HepG2 (cell line): ENCODE results near the gene TRAPPC3. TPM values are rescaled to one million over a fixed set of nuclear protein-coding genes. Genes with fewer than 3 reads are reported as not detected.
A peak's percentile ranks its signal among the peaks of the same experiment; 100 is the strongest.

Experiments used
- ARNTL ChIP-seq: sonication (generic); formaldehyde crosslinking; IDR thresholded peaks from 2 replicates; pipeline ENCODE4 v1.4.0; 2020; ENCODE audit warnings: mild to moderate bottlenecking, missing genetic modification reagents
- JUN ChIP-seq: sonication (generic); formaldehyde crosslinking; IDR thresholded peaks from 2 replicates; pipeline ENCODE4 v1.4.0; 2020; ENCODE audit warnings: mild to moderate bottlenecking, missing genetic modification reagents
- KLF9 ChIP-seq: IDR thresholded peaks from 2 replicates; pipeline ENCODE4 v1.6.1; 2016; ENCODE audit warnings: low read depth
- KMT2A ChIP-seq: sonication (generic); formaldehyde crosslinking; IDR thresholded peaks from 2 replicates; pipeline ENCODE4 v1.4.0; 2020; ENCODE audit warnings: missing genetic modification reagents
- MAFF ChIP-seq: IDR thresholded peaks from 2 replicates; pipeline ENCODE4 v1.6.1; 2011; ENCODE audit warnings: low read depth, low read length, improper control_type of control experiment
- MED13 ChIP-seq: sonication (generic); formaldehyde crosslinking; IDR thresholded peaks from 2 replicates; pipeline ENCODE4 v1.5.0; 2020; ENCODE audit warnings: missing genetic modification reagents
- NR0B2 ChIP-seq: sonication (generic); formaldehyde crosslinking; IDR thresholded peaks from 2 replicates; pipeline ENCODE4 v1.4.0; 2020; ENCODE audit warnings: mild to moderate bottlenecking, missing genetic modification reagents
- ONECUT2 ChIP-seq: sonication (generic); formaldehyde crosslinking; IDR thresholded peaks from 2 replicates; pipeline ENCODE4 v1.4.0; 2020; ENCODE audit warnings: missing genetic modification reagents
- PHB2 ChIP-seq: fragments of 450-650 bp; IDR thresholded peaks from 2 replicates; pipeline ENCODE4 v1.6.1; 2018; ENCODE audit not compliant: partially characterized antibody
- PRDM10 ChIP-seq: sonication (generic); formaldehyde crosslinking; IDR thresholded peaks from 2 replicates; pipeline ENCODE4 v1.4.0; 2020; ENCODE audit warnings: low read depth, missing genetic modification reagents
- PRMT3 ChIP-seq: sonication (generic); formaldehyde crosslinking; IDR thresholded peaks from 2 replicates; pipeline ENCODE4 v1.8.1; 2022; ENCODE audit warnings: low read depth, mild to moderate bottlenecking, moderate library complexity, missing genetic modification reagents, borderline replicate concordance
- RFX1 ChIP-seq: fragments of 450-650 bp; IDR thresholded peaks from 2 replicates; pipeline ENCODE4 v1.6.1; 2017
- TAF1 ChIP-seq: sonication (generic); formaldehyde crosslinking; IDR thresholded peaks from 2 replicates; pipeline ENCODE4 v1.4.0; 2020; ENCODE audit warnings: missing genetic modification reagents
- U2AF2 ChIP-seq: fragments of 200-400 bp; formaldehyde crosslinking; IDR thresholded peaks from 2 replicates; pipeline ENCODE4 v1.6.1; 2017; ENCODE audit warnings: low read depth, mild to moderate bottlenecking, low read length
- ZFP62 ChIP-seq: sonication (generic); formaldehyde crosslinking; IDR thresholded peaks from 2 replicates; pipeline ENCODE4 v1.4.0; 2020; ENCODE audit warnings: missing genetic modification reagents
- ZMYM3 ChIP-seq: sonication (generic); formaldehyde crosslinking; IDR thresholded peaks from 2 replicates; pipeline ENCODE4 v1.5.1; 2020; ENCODE audit warnings: mild to moderate bottlenecking, missing genetic modification reagents
- ZNF180 ChIP-seq: sonication (generic); formaldehyde crosslinking; IDR thresholded peaks from 2 replicates; pipeline ENCODE4 v1.4.0; 2020; ENCODE audit warnings: low read depth, missing genetic modification reagents, borderline replicate concordance
- ZNF230 ChIP-seq: sonication (generic); formaldehyde crosslinking; IDR thresholded peaks from 2 replicates; pipeline ENCODE4 v1.4.0; 2020; ENCODE audit warnings: mild to moderate bottlenecking, missing genetic modification reagents
- ZNF567 ChIP-seq: sonication (generic); formaldehyde crosslinking; IDR thresholded peaks from 2 replicates; pipeline ENCODE4 v1.8.1; 2023; ENCODE audit warnings: mild to moderate bottlenecking, missing genetic modification reagents, borderline replicate concordance
- ZNF616 ChIP-seq: sonication (generic); formaldehyde crosslinking; IDR thresholded peaks from 2 replicates; pipeline ENCODE4 v1.5.0; 2020; ENCODE audit warnings: low read depth, mild to moderate bottlenecking, missing genetic modification reagents
- ZNF784 ChIP-seq: sonication (generic); formaldehyde crosslinking; IDR thresholded peaks from 2 replicates; pipeline ENCODE4 v1.5.1; 2020; ENCODE audit warnings: missing genetic modification reagents, mild to moderate bottlenecking, borderline replicate concordance
- ZSCAN30 ChIP-seq: sonication (generic); formaldehyde crosslinking; IDR thresholded peaks from 2 replicates; pipeline ENCODE4 v1.5.0; 2020; ENCODE audit warnings: mild to moderate bottlenecking, missing genetic modification reagents
- polyA plus RNA-seq, 8 experiments: library from polyadenylated mRNA; depleted of rRNA in 3 of 8; stranded (reverse) in 7 of 8; unstranded in 1 of 8; fragments of >200 nt; fragmentation: Illumina TruSeq in 4 of 8; extraction: Trizol in 4 of 8; gene quantifications; 2 replicates each; pipeline versions ENCODE4 v1.2.1 to v1.2.3, GENCODE V29; 2011 to 2016; ENCODE audit warnings: low read depth in 4 of 8, missing spikeins in 1 of 8, mixed read lengths in 1 of 8; ENCODE audit not compliant: insufficient read depth in 1 of 8
- total RNA-seq, 5 experiments: library from RNA; depleted of rRNA; stranded (reverse); fragments of >200 nt; fragmentation: Illumina TruSeq; extraction: Trizol; gene quantifications; 2 replicates each; pipeline ENCODE4 v1.2.3, GENCODE V29; 2016; ENCODE audit warnings: low read depth in 1 of 5
- TF ChIP-seq, protein P1 (sequence below): sonication (generic); formaldehyde crosslinking; IDR thresholded peaks from 2 replicates; pipeline ENCODE4 v1.5.0; 2020; ENCODE audit warnings: missing genetic modification reagents
- TF ChIP-seq, protein P2 (sequence below): sonication (generic); formaldehyde crosslinking; IDR thresholded peaks from 2 replicates; pipeline ENCODE4 v1.8.0; 2022; ENCODE audit warnings: missing genetic modification reagents, mild to moderate bottlenecking, inconsistent platforms, borderline replicate concordance

Gene TRAPPC3
- total and polyA plus RNA-seq, 2 of the 13 experiments (the other 11 are each of a cell fraction or from before 2014, with no cell fraction given): 53.7 to 62.4 TPM

- TF ChIP-seq, protein P1, sequence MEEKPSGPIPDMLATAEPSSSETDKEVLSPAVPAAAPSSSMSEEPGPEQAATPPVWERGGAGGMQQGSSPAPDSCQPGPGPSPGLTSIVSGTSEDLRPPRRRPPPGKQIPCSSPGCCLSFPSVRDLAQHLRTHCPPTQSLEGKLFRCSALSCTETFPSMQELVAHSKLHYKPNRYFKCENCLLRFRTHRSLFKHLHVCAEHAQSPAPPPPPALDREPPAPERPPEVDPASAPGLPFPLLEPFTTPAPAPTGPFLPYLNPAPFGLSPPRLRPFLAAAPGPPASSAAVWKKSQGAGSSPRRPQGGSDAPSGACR (CRISPR knock-in tag): no peak
- TF ChIP-seq, protein P2, sequence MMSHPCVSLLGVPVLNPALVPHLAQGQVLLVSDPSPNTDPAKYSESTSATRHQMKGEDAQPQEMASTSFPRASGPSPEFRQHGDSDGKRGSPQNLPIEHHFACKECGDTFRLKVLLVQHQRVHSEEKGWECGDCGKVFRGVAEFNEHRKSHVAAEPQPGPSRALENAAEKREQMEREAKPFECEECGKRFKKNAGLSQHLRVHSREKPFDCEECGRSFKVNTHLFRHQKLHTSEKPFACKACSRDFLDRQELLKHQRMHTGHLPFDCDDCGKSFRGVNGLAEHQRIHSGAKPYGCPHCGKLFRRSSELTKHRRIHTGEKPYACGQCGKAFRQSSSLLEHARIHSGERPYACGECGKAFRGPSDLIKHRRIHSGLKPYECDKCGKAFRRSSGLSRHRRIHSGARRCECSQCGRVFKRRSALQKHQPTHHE: no peak
- TF ChIP-seq RFX1 (no peak), ZNF230 (CRISPR knock-in tag) (no peak), KMT2A (CRISPR knock-in tag) (no peak), MED13 (CRISPR knock-in tag) (no peak), ONECUT2 (CRISPR knock-in tag) (no peak), PRDM10 (CRISPR knock-in tag) (peak; percentile 87), ARNTL (no peak), ZMYM3 (peak; percentile 35; the same call in 1 of the 2 replicates), TAF1 (no peak; the same call in 1 of the 2 replicates), MAFF (no peak), JUN (CRISPR knock-in tag) (no peak), NR0B2 (CRISPR knock-in tag) (no peak), ZNF616 (CRISPR knock-in tag) (no peak), U2AF2 (no peak), ZSCAN30 (no peak), PRMT3 (CRISPR knock-in tag) (no peak), ZNF784 (CRISPR knock-in tag) (no peak), ZNF180 (CRISPR knock-in tag) (no peak), PHB2 (no peak), ZFP62 (CRISPR knock-in tag) (no peak), KLF9 (CRISPR knock-in tag) (no peak), ZNF567 (CRISPR knock-in tag) (peak; percentile 5; the same call in 1 of the 2 replicates)
These were observed 38.7 kb upstream of the TRAPPC3 start (continued) for GRCh38 chr1:36187800-36188593.
